Measurements from ENCODE around the gene ZSWIM5.
"Not testable (repeated sequence)": the region's sequence is repeated elsewhere in the genome, so short reads cannot be mapped to it uniquely, and the experiment has no call there.

Gene ZSWIM5

GRCh38 chr1:44999232-44999631 lies 207.2 kb downstream of the ZSWIM5 start:
- no peak for DNase-seq

GRCh38 chr1:44995467-44996238 lies 210.8 kb downstream of the ZSWIM5 start:
- DNase-seq = no peak

GRCh38 chr1:44994309-44994898 lies 212.0 kb downstream of the ZSWIM5 start:
- DNase-seq = no peak

- no peak for DNase-seq
These were observed 217.8 kb downstream of the ZSWIM5 start for GRCh38 chr1:44988531-44989156.

GRCh38 chr1:44985747-44986359 lies 220.6 kb downstream of the ZSWIM5 start:
- no peak for DNase-seq

GRCh38 chr1:44977372-44977771 lies 229.0 kb downstream of the ZSWIM5 start:
- not testable (repeated sequence) for DNase-seq

- no peak for DNase-seq
These were observed 230.2 kb downstream of the ZSWIM5 start for GRCh38 chr1:44976252-44976651.

GRCh38 chr1:44973645-44974044 lies 232.8 kb downstream of the ZSWIM5 start:
- DNase-seq = no peak

GRCh38 chr1:44970317-44970716 lies 236.1 kb downstream of the ZSWIM5 start:
- DNase-seq = no peak

All from stimulated activated naive CD4-positive, alpha-beta T cell treated with Interleukin-2 at 50 U/mL for 16 hours (primary cell).